Fibroblast of lung (primary cell): Measurements from ENCODE around the gene DUSP16.

ENCODE experiments used
- CTCF ChIP-seq, 2 donors: IDR thresholded peaks in 1 of 2; conservative IDR thresholded peaks in 1 of 2; 1 replicate in 1 of 2; 2 replicates in 1 of 2; pipeline ENCODE4 v1.5.1; 2011 to 2012; ENCODE audit warnings: low read length in 2 of 2, control low read depth in 1 of 2, inconsistent platforms in 1 of 2, low read depth in 1 of 2, mild to moderate bottlenecking in 1 of 2
- EZH2 ChIP-seq: IDR thresholded peaks from 2 replicates; pipeline ENCODE4 v1.5.1; 2012; ENCODE audit warnings: low read length, control low read depth, mild to moderate bottlenecking; ENCODE audit errors: missing control alignments

GRCh38 chr12:12469386-12469785 lies 93.3 kb downstream of the DUSP16 start:
- TF ChIP-seq CTCF (conservative IDR thresholded peaks at IDR 0.05 in 1 of 2, IDR thresholded peaks at IDR 0.05 in 1 of 2; ENCODE audit: low read depth in 1 of 2, low read length in 2 of 2) (no peak), EZH2 (no peak)
